22Rv1 (cell line): Measurements from ENCODE around the gene PSMF1.

Source experiments
- H3K27ac ChIP-seq: fragments of 450-650 bp; 2 replicates; pipeline ENCODE4 v1.5.1; 2017
- CTCF ChIP-seq: fragments of 450-650 bp; IDR thresholded peaks from 2 replicates; pipeline ENCODE4 v1.5.1; 2017; ENCODE audit warnings: mild to moderate bottlenecking
- ZFX ChIP-seq: fragments of 450-650 bp; IDR thresholded peaks from 2 replicates; pipeline ENCODE4 v1.6.1; 2017; ENCODE audit warnings: antibody characterized with exemption, borderline replicate concordance

The PSMF1 gene

DNA sequence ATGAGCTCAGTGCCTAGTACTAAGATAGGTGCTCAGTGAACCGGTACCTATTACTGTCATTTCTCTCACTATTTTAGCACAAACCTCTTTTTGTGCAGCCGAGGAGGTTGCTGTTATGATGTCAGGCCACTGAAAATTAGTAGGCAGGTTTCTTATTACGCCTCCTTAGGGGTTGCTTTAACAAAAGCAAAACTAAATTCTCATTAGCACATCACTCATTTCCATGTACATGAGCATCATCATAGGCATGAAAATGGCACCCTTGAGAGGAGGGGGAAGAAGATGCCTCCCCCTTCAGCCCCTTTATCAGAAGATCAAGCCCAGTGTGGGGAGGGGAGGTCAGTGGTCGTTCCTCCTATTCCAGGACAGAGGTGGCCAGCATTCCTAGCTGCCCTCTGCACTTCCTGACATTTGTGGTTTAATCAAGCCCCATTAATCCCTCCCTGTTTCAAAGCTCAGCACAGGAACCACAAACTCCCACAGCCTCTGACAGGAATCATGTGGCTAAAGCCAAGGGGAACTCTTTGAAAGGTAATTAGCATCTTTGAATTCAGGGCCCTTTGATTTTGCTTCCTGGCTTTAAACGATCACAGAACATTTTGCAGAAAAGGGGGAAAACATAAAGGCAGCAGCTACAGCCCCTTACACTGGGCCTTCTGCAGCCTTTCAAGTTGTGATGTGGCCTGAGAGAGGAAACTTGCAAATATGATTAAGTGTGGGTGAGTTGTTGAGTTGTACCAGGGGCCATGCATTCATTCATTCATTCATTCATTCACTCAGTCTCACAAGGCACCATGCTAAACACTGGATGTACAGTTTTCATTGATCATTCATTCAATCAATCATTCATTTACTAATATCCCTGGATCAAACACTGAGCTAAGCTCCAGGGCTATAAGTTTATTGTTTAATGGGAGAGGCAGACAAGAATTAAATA lies 31.9 kb upstream of the PSMF1 start:
- H3K27ac ChIP-seq = no peak overlapping the region
- TF ChIP-seq CTCF (no peak), ZFX (no peak)

GRCh38 chr20:1087311-1087905 lies 31.0 kb upstream of the PSMF1 start:
- no peak overlapping the region for H3K27ac ChIP-seq
- TF ChIP-seq CTCF (no peak), ZFX (no peak)

- no peak for TF ChIP-seq ZFX
- TF ChIP-seq CTCF = no peak
- no peak overlapping the region for H3K27ac ChIP-seq
Measured at GRCh38 chr20:1094751-1095150, 23.7 kb upstream of the PSMF1 start.

GRCh38 chr20:1101533-1101932 lies 16.9 kb upstream of the PSMF1 start:
- TF ChIP-seq CTCF (no peak), ZFX (no peak)

GRCh38 chr20:1102016-1102415 lies 16.4 kb upstream of the PSMF1 start:
- TF ChIP-seq ZFX (no peak), CTCF (no peak)
- H3K27ac ChIP-seq = no peak overlapping the region

More at GRCh38 chr20:1101533-1101932, 16.9 kb upstream of the PSMF1 start:
- no peak overlapping the region for H3K27ac ChIP-seq

GRCh38 chr20:1103751-1104150 lies 14.7 kb upstream of the PSMF1 start:
- no peak overlapping the region for H3K27ac ChIP-seq
- TF ChIP-seq CTCF = no peak
- no peak for TF ChIP-seq ZFX

DNA sequence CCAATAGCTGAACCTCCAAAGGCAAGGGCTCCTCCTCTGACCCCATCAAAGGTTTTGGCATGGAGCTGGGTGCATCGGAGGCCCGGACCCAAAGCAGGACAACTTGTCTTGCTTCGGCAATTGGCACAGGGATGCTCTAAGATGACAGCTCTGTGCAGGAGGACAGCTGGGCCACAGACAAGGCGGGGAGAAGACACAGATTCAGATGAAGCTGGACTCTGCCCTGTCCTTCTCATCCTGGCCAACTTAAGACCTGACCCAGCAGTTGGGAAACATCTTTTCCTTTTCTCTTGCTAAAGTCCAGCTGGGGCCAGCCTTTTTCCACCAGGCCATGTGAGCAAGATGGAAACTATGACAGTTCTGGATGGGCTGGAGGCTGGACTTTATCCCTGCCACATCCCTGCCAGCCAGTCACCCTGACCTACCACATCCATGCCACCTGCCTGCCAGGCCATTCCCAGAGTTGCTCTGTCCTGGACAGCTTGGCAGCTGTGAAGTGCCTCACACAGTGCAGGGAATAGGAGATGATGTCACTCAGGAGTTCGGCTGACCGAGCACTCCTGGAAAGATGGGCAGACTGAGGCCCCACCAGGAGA lies 12.7 kb upstream of the PSMF1 start:
- TF ChIP-seq CTCF (no peak), ZFX (no peak)

More for the DNA sequence above, 12.7 kb upstream of the PSMF1 start:
- no peak overlapping the region for H3K27ac ChIP-seq
